ENCODE data around the gene CCR5AS.
"Not testable (repeated sequence)": the region's sequence is repeated elsewhere in the genome, so short reads cannot be mapped to it uniquely, and the experiment has no call there.

The CCR5AS gene

DNA sequence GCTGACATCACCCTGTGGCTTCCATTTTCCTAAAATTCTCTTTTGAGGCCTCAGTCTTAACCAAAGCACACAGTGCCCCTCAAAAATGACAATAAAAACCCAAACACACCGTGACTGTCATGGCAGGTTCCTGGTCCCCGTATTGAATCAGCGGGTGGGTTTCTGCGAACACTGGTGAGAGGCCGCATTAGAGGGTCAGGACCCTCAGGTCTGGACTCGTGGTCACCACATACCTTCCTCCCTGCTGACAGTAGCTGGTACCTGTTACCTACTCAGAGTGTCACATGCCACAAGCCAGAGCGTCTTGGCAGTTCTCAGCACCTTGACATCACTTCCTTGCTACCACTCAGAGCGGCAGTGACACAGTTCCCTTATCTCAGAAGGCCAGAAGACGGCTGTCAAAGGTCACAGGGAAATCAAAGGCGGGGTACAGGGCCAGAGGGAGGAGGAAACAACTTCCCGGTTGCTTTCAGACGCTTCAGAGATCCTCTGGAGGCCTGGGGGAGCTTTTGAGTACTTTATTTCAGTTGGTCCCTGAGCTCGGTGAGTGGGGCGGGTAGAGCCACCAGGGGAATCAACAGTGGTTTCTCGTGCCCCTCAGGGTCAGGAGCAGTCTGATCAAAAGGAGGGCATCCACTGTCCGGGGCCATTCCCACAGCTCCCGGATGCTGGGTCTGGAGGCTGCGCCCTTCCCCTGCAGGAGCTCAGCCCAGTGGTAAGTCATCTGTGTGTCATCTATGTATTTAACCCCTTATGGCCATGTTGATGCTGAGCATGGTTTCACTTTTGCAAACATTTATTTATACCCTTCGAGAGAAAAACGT lies at the start of gene CCR5AS, which contains the start of gene CCRL2:
CCR5AS (minus strand) TSS at position 279 of the 824 bp plus-strand sequence.
CCRL2 (plus strand) TSS at position 472 of the 824 bp plus-strand sequence. CDS start 821 bp downstream, outside the sequence.
- peak; percentile 68 for DNase-seq (ENCODE audit: low spot score)

DNA sequence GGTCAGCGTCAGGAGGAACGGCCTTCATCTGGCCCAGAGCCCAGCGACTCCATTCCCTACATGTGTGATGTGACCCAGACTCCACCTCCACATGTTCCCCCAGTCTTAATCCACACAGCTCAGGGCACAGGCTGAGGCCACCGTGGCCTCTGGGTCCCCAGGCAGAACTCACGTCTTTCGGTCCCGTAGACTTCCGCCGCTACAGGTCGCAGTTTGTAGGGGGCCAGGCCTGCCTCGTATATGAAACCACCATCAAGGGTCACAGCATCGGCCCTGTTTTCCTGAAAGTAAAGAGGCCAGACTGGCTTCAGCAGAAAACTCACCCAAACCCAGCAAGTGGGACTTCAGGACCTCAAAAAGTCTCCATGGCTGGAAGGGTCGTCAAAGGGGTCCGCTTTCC lies 49.3 kb upstream of the CCR5AS start:
- DNase-seq (ENCODE audit: low spot score), result no peak

DNA sequence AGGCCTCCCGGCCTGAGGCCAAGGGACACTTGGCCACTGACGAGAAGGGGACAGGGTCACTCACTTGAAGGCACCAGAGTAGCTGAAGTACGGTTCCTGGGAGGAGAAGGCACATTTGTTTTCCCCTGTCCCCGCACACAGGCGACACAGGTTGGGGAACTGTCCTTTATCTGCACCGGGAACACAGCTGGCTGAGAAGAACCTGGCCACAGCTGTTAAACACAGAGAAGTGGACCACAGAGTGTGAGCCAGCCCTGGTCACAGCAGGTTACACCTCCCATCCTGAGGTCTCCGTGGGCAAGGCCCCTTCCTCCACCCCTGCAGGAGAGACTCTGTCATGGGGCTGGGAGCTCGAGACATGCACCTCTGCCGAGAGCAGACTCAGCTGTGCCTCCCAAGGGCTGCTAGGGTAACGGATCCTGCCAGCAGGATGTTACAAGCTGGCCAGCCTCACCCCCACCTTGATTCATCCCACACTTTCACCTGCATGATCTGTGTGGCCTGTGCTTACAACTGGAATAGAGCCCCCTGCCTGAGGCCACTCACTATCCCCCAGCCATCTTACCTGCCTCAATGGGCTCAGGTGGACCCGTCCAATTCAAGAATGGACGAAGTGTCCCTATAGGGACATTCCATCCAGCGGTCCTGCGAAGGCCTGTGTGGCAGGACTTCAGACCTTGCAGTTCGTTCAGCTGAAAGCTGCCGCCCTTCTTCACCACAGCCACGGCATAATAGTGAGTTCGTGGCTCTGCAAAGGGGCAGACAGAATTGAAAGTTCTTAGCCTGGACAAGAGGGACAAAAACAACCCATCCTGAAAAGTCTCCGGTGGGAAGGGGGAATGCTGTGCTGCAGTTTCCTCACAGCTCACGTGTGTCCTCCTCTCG lies 48.6 kb upstream of the CCR5AS start:
- no peak for DNase-seq (ENCODE audit: low spot score)

- DNase-seq (ENCODE audit: low spot score), result no peak
Observed at GRCh38 chr3:46454606-46455005, 47.7 kb upstream of the CCR5AS start.

- no peak for DNase-seq (ENCODE audit: low spot score)
Observed at GRCh38 chr3:46454209-46454595, 47.3 kb upstream of the CCR5AS start.

- DNase-seq (ENCODE audit: low spot score), result no peak
Observed at GRCh38 chr3:46453526-46454208, 46.8 kb upstream of the CCR5AS start.

GRCh38 chr3:46449755-46450552 lies 43.1 kb upstream of the CCR5AS start:
- DNase-seq (ENCODE audit: low spot score), result no peak

- no peak for DNase-seq (ENCODE audit: low spot score)
Observed at GRCh38 chr3:46448721-46449120, 41.9 kb upstream of the CCR5AS start.

GRCh38 chr3:46447228-46447985 lies 40.5 kb upstream of the CCR5AS start:
- no peak for DNase-seq (ENCODE audit: low spot score)

GRCh38 chr3:46442576-46443530 lies 36.0 kb upstream of the CCR5AS start:
- DNase-seq (ENCODE audit: low spot score), result no peak

DNA sequence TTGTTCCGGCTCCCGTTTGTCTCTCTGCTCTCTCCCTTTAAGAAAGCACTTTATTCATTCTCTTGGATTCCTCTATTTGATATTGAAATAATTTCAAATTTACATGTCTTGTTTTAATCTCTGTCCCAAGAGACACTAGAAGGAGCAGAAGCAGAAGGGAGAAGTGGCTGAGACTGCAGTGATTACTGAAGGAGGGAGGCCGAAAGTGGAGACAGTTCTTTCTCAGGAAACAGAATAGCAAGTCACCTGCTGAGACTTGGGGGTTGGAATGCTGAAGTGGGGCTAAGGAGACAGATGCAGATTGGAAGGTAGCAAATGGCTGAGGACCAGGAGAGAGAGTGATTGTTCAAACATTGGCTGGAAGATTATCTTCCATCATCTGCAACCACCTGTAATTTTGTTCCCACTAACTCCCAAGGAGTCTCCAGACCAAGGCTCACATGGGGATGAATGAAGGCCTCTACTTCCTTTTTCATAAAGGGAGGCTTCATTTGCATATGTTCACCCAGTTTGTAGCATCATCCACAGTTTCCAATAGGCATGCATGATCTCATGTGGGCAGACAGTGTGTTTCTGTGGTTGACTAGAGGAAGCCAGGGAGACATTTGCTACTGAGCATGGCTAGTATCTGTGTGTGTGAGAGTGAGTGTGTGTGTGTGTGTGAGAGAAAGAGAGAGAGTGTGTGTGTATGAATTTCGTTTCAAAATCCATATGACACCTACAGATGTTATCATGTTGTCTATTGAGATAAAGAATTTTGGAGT lies 33.8 kb upstream of the CCR5AS start:
- DNase-seq (ENCODE audit: low spot score), result no peak

- DNase-seq (ENCODE audit: low spot score), result peak; percentile 60
Observed at GRCh38 chr3:46438831-46439230, 32.0 kb upstream of the CCR5AS start.

GRCh38 chr3:46435081-46435726 lies 28.3 kb upstream of the CCR5AS start:
- DNase-seq (ENCODE audit: low spot score), result no peak

DNA sequence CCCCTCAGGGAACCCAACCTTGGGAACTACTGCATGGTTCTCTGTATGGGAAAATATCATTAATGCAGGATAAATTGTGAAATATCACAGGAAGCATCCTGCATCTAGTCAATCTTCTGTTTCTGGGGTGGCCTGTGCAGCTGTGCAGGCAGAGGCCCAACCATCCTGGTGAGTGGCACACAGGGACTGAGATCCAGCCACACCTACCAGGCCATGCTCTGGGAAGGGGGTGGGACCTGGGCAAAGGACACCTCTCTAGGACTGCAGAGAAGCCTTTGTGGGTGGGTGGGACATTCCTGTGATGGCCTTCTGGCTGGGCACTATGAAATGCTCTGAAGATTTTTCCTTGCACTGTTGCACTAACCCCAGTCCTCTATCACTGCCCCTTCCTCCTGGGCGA lies 27.0 kb upstream of the CCR5AS start:
- DNase-seq (ENCODE audit: low spot score), result no peak

DNA sequence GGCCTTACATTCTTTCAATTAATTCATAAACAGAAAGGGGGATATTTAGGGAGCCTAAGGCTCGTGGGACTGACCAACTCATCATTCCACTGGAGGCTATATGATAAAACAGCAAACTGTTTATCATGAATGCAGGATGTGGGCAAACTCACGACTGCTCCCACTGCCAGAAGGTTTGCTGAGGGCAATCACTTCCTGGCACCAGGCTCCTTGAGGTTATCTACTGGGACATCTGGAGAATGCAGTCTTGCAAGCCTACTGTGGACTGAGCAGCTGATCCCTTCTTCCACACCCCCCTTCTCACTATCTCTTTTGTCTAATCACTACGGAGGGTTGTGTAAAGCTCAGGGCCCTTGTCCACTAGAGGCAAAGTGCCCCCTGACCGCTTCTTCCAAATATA lies 26.3 kb upstream of the CCR5AS start:
- DNase-seq (ENCODE audit: low spot score), result not testable (repeated sequence)

GRCh38 chr3:46431905-46432304 lies 25.0 kb upstream of the CCR5AS start:
- DNase-seq (ENCODE audit: low spot score), result not testable (repeated sequence)

- DNase-seq (ENCODE audit: low spot score), result not testable (repeated sequence)
Observed at GRCh38 chr3:46430879-46431278, 24.0 kb upstream of the CCR5AS start.

GRCh38 chr3:46429671-46430070 lies 22.8 kb upstream of the CCR5AS start:
- DNase-seq (ENCODE audit: low spot score), result no peak

Measured in Ammon's horn (tissue), 1 donor.